Measurements from ENCODE around the gene CD1E. TPM values are rescaled to one million over a fixed set of nuclear protein-coding genes. Genes with fewer than 3 reads are reported as not detected.

The CD1E gene
- total RNA-seq, 2 donors from 2014 or later, result not detected

DNA sequence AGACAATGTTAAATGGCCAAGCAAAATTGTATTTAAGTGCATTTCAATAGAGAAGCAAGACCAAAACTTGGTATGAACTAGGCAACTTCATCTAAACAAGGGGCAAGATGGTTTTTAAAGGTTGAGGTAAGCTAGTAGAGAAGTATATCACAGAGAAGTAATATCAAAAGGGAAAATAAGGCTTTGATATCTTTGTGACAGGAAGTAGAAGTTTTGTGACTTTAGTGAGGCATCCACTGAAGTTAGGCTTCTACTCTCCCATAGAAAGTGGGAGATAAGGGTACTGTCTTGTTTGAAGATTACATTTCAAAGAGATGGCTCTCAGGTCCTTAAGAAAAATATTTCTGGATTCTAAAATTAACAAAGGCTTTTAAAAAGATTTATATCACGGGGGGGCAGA is 36.6 kb downstream of the CD1E start:
- Histone ChIP-seq H3K9ac (ENCODE audit: extremely low read depth, low read length, poor library complexity, severe bottlenecking) (no peak overlapping the region), H3K4me1 (ENCODE audit: control insufficient read depth, insufficient read depth, low read length) (no peaks in the 10 kb centered on the region), H3K4me3 (ENCODE audit: low read length) (no peak overlapping the region), H3K9me3 (ENCODE audit: control insufficient read depth, low read length) (no peaks in the 10 kb centered on the region), H3K36me3 (ENCODE audit: control insufficient read depth, insufficient read depth, low read length) (no peaks in the 10 kb centered on the region), H3K27me3 (ENCODE audit: control insufficient read depth, insufficient read depth, low read length, poor library complexity, severe bottlenecking) (no peaks in the 10 kb centered on the region), H3K27ac (ENCODE audit: low read depth, low read length) (no peak overlapping the region)
- TF ChIP-seq, protein P1, sequence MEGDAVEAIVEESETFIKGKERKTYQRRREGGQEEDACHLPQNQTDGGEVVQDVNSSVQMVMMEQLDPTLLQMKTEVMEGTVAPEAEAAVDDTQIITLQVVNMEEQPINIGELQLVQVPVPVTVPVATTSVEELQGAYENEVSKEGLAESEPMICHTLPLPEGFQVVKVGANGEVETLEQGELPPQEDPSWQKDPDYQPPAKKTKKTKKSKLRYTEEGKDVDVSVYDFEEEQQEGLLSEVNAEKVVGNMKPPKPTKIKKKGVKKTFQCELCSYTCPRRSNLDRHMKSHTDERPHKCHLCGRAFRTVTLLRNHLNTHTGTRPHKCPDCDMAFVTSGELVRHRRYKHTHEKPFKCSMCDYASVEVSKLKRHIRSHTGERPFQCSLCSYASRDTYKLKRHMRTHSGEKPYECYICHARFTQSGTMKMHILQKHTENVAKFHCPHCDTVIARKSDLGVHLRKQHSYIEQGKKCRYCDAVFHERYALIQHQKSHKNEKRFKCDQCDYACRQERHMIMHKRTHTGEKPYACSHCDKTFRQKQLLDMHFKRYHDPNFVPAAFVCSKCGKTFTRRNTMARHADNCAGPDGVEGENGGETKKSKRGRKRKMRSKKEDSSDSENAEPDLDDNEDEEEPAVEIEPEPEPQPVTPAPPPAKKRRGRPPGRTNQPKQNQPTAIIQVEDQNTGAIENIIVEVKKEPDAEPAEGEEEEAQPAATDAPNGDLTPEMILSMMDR (conservative IDR thresholded peaks at IDR 0.05), result no peak
- no peak overlapping the region for H3K4me3 Mint-ChIP-seq
- DNase-seq, result no peak
- no peak overlapping the region for H3K27ac Mint-ChIP-seq
- 75% methylated on average over 1 of the region's 1 CpG; no CpG with 5 or more reads in 1 of the 2 experiments for WGBS, 2 experiments (ENCODE audit: insufficient coverage in 1 of 2, insufficient read length in 1 of 2)
- no peaks in the 10 kb centered on the region for H3K36me3 Mint-ChIP-seq (ENCODE audit: low read depth)
- no peaks in the 10 kb centered on the region for H3K9me3 Mint-ChIP-seq
- no peaks in the 10 kb centered on the region for H3K4me1 Mint-ChIP-seq
- no peaks in the 10 kb centered on the region for H3K27me3 Mint-ChIP-seq (ENCODE audit: insufficient read depth)

DNA sequence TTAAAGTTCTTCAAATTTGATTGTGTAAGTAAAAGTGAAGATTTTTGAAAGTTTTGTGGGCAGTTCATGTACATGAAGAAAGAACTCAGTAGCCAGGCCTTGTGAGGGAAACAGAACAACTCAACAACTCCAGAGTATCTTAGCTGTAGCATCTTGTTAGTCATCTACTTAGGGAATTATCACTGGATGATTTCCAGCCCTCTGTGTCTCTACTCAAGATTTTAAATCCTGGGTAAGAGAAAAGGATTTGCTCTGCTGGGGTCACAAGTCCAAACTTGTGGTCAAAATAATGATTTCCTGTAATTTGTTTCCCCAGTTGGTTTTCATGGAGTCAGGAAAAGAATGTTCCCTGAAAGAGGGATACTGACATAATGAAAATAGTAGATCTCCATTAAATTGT is 37.4 kb downstream of the CD1E start:
- no peaks in the 10 kb centered on the region for H3K27me3 ChIP-seq (ENCODE audit: control insufficient read depth, insufficient read depth, low read length, poor library complexity, severe bottlenecking)
- Mint-ChIP-seq H3K36me3 (ENCODE audit: low read depth) (no peaks in the 10 kb centered on the region), H3K9me3 (no peaks in the 10 kb centered on the region), H3K4me1 (no peaks in the 10 kb centered on the region), H3K4me3 (no peak overlapping the region), H3K27ac (no peak overlapping the region), H3K27me3 (ENCODE audit: insufficient read depth) (no peaks in the 10 kb centered on the region)
- no peak overlapping the region for H3K4me3 ChIP-seq (ENCODE audit: low read length)
- no peak for DNase-seq
- TF ChIP-seq, protein P1 (conservative IDR thresholded peaks at IDR 0.05), result no peak
- no peaks in the 10 kb centered on the region for H3K4me1 ChIP-seq (ENCODE audit: control insufficient read depth, insufficient read depth, low read length)
- no peak overlapping the region for H3K9ac ChIP-seq (ENCODE audit: extremely low read depth, low read length, poor library complexity, severe bottlenecking)
- H3K36me3 ChIP-seq (ENCODE audit: control insufficient read depth, insufficient read depth, low read length), result no peaks in the 10 kb centered on the region
- H3K9me3 ChIP-seq (ENCODE audit: control insufficient read depth, low read length), result no peaks in the 10 kb centered on the region
- no peak overlapping the region for H3K27ac ChIP-seq (ENCODE audit: low read depth, low read length)

DNA sequence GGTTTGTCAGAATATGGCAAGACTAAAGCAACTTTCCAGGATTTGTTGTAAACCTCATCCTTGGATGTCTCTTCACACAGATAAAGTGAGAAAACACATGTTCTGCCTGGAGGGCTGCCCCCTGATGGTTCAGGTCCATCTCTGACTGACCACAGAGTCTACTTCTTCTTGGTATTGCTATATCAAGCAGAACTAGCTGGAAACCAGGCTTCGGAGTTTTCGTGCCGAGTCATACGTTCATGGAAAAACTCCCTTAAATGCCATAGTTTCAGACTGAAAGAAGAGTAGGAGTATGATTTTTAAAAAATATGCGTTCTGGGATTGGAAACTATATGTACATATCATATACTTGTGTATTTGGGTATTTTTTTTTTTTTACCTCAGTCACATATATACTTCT is 39.8 kb downstream of the CD1E start:
- Histone ChIP-seq H3K9ac (ENCODE audit: extremely low read depth, low read length, poor library complexity, severe bottlenecking) (no peak overlapping the region), H3K4me1 (ENCODE audit: control insufficient read depth, insufficient read depth, low read length) (no peaks in the 10 kb centered on the region), H3K27me3 (ENCODE audit: control insufficient read depth, insufficient read depth, low read length, poor library complexity, severe bottlenecking) (no peaks in the 10 kb centered on the region), H3K36me3 (ENCODE audit: control insufficient read depth, insufficient read depth, low read length) (no peaks in the 10 kb centered on the region), H3K27ac (ENCODE audit: low read depth, low read length) (no peak overlapping the region), H3K9me3 (ENCODE audit: control insufficient read depth, low read length) (no peaks in the 10 kb centered on the region), H3K4me3 (ENCODE audit: low read length) (no peak overlapping the region)
- H3K27ac Mint-ChIP-seq, result no peak overlapping the region
- TF ChIP-seq, protein P1 (conservative IDR thresholded peaks at IDR 0.05), result no peak
- DNase-seq, result no peak
- no peaks in the 10 kb centered on the region for H3K36me3 Mint-ChIP-seq (ENCODE audit: low read depth)
- WGBS, 2 experiments (ENCODE audit: insufficient coverage in 1 of 2, insufficient read length in 1 of 2), result 93% methylated on average over 4 of the region's 5 CpGs; no CpG with 5 or more reads in 1 of the 2 experiments
- H3K27me3 Mint-ChIP-seq (ENCODE audit: insufficient read depth), result no peaks in the 10 kb centered on the region
- no peaks in the 10 kb centered on the region for H3K4me1 Mint-ChIP-seq
- no peaks in the 10 kb centered on the region for H3K9me3 Mint-ChIP-seq
- H3K4me3 Mint-ChIP-seq, result no peak overlapping the region

All from endodermal cell (in vitro differentiated cells).